Neural crest cell (in vitro differentiated cells): ENCODE data around the gene SERPINB3. TPM values are rescaled to one million over a fixed set of nuclear protein-coding genes. Genes with fewer than 3 reads are reported as not detected.
"Not testable (repeated sequence)": the region's sequence is repeated elsewhere in the genome, so short reads cannot be mapped to it uniquely, and the experiment has no call there.

Experiments used
- DNase-seq: peaks from one replicate; pipeline ENCODE4 v3.0.0; 2021; ENCODE audit warnings: low read depth, mixed read lengths, low spot score
- H3K27ac Mint-ChIP-seq: one replicate; pipeline ENCODE4 v1.8.0; 2021; ENCODE audit warnings: mild to moderate bottlenecking, mixed read lengths; ENCODE audit not compliant: unreplicated experiment
- H3K27me3 Mint-ChIP-seq: 2 replicates; pipeline ENCODE4 v1.8.0; 2021; ENCODE audit warnings: low read depth, mild to moderate bottlenecking, mixed read lengths
- H3K36me3 Mint-ChIP-seq: 2 replicates; pipeline ENCODE4 v1.8.0; 2021; ENCODE audit warnings: low read depth, mild to moderate bottlenecking, mixed read lengths
- H3K4me1 Mint-ChIP-seq: 2 replicates; pipeline ENCODE4 v1.8.0; 2021; ENCODE audit warnings: mixed read lengths
- H3K4me3 Mint-ChIP-seq: one replicate; pipeline ENCODE4 v1.8.0; 2021; ENCODE audit warnings: mild to moderate bottlenecking, mixed read lengths
- H3K9me3 Mint-ChIP-seq: 2 replicates; pipeline ENCODE4 v1.8.0; 2021; ENCODE audit warnings: mixed read lengths
- total RNA-seq: library from RNA; stranded (reverse); gene quantifications from 2 replicates; pipeline ENCODE4 v1.2.1, GENCODE V29; 2021
- TF ChIP-seq, protein P1 (sequence below): fragments of 200-600 bp; sonication (generic); conservative IDR thresholded peaks from 2 replicates; pipeline ENCODE4 v1.5.0; 2021; ENCODE audit warnings: antibody characterized with exemption, mild to moderate bottlenecking

The SERPINB3 gene
- total RNA-seq, 1 donor from 2014 or later, result not detected

DNA sequence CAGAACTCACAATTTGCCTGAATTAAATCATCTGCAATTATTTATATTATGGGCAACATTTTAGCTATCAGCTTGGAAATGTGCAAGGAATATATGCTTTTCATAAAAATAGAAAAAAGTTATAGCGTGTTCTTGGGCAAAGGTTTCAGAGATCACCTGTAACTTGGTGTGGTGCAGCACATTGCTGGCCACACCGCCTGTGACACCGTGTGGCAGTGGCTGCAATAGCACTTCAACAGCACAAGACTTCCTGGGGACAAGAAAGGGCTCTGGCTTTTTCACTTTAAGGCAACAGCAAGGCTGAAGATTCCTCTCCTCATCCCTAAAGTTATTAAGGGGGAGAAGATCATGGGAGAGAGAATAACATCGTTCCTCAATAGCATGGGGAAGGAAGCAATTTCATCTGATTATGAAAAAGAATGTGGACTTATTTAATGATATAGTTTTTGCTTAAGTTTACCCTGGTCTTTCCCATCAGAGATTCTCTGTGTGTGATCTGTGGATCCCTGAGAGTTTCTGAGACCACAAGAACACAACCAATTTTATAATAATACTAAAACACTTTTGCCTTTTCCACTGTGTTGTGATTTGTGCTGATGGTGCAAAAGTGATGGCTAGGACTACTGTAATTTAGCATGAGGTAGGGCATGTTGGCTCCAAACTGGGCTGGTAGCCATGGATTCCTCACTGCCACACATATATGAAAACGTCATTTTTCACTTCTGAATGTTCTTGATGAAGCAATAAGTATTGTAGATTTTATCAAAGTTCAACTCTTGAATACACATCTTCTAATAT lies 15.0 kb upstream of the SERPINB3 start:
- no peak overlapping the region for H3K4me3 Mint-ChIP-seq
- H3K9me3 Mint-ChIP-seq, result peaks cover 2% of the 10 kb centered on the region
- no peaks in the 10 kb centered on the region for H3K4me1 Mint-ChIP-seq
- DNase-seq, result no peak
- TF ChIP-seq, protein P1, sequence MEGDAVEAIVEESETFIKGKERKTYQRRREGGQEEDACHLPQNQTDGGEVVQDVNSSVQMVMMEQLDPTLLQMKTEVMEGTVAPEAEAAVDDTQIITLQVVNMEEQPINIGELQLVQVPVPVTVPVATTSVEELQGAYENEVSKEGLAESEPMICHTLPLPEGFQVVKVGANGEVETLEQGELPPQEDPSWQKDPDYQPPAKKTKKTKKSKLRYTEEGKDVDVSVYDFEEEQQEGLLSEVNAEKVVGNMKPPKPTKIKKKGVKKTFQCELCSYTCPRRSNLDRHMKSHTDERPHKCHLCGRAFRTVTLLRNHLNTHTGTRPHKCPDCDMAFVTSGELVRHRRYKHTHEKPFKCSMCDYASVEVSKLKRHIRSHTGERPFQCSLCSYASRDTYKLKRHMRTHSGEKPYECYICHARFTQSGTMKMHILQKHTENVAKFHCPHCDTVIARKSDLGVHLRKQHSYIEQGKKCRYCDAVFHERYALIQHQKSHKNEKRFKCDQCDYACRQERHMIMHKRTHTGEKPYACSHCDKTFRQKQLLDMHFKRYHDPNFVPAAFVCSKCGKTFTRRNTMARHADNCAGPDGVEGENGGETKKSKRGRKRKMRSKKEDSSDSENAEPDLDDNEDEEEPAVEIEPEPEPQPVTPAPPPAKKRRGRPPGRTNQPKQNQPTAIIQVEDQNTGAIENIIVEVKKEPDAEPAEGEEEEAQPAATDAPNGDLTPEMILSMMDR, result peak; percentile 56
- H3K27me3 Mint-ChIP-seq, result peaks cover 2% of the 10 kb centered on the region
- peaks cover 3% of the 10 kb centered on the region for H3K36me3 Mint-ChIP-seq
- no peak overlapping the region for H3K27ac Mint-ChIP-seq

DNA sequence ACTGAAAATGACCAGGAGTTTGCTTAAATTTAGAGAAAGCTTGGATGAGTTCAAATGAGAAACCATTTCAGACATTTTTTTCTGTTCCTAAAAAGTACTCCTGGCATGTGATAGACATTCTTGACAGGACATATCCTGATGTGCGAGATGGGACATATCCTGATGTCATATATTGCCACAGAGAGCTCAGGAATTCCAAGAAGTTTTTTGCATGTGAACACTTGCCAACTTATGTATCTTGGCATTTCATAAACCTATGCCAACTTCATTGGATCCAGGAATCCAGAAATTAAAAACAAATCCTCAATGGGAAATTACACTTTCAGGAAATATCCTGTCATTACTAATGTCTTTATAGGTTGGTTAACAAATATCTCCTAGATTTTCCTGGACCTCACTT lies 2.9 kb upstream of the SERPINB3 start:
- TF ChIP-seq, protein P1, result no peak
- Mint-ChIP-seq H3K27ac (no peak overlapping the region), H3K27me3 (no peaks in the 10 kb centered on the region), H3K4me1 (no peaks in the 10 kb centered on the region), H3K4me3 (no peak overlapping the region), H3K36me3 (no peaks in the 10 kb centered on the region), H3K9me3 (peaks cover 12% of the 10 kb centered on the region)
- DNase-seq, result no peak

DNA sequence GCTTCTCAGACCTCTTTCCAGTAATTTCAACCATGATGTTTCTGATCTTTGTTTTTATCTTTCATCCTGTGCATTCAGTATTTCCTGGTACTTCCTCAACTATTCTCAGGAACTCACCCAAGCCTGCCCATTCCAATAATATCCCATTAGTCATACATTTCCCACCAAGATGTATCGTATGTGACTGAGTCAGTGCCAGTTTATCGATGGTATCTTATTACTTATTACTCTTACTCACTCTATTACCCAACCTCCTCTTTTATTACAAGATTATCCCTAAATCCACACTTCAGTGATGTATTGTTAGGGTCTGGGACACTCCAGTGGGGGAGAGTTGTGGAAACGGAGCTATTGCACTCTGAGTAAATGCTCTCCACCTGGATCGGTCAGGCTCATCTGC lies 2.8 kb downstream of the SERPINB3 start:
- H3K36me3 Mint-ChIP-seq, DNase-seq, H3K4me1 Mint-ChIP-seq, H3K27me3 Mint-ChIP-seq, H3K4me3 Mint-ChIP-seq, H3K9me3 Mint-ChIP-seq, H3K27ac Mint-ChIP-seq: not testable (repeated sequence)

DNA sequence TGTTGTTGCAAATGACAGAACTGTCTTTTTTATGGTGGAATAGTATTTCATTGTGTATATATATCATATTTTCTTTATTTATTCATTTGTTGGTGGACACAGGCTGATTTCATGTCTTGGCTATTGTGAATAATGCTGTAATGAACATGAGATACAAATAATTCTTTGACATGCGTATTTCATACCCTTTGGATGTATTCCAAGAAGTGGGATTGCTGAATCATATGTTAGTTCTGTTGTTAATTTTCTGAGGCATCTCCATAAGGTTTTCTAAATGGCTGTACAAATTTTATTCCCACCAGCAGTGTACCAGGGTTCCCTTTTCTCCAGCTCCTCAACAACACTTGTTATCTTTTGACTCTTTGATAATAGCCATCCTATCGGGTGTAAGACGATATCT lies 11.4 kb downstream of the SERPINB3 start:
- not testable (repeated sequence) for DNase-seq, H3K9me3 Mint-ChIP-seq, H3K4me3 Mint-ChIP-seq, H3K27me3 Mint-ChIP-seq, H3K36me3 Mint-ChIP-seq, H3K27ac Mint-ChIP-seq, H3K4me1 Mint-ChIP-seq

DNA sequence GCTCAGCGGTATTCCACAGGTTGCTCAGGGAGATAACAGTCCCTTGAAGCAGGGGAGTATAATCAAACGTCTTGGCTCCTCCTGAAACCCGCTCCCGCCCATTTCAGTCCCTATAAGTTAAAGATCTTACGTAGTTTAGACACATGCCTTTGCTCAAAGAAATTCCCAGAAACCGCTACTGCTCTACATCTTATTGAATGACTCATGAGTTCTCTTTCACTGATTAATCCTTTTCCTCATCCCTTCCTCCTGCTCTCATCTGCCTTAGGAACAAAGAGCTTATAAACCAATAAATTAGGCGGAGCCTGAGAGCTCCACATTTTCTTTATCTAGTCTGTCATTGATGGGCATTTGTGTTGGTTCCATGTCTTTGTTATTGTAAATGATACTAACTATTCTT lies 13.5 kb downstream of the SERPINB3 start:
- Mint-ChIP-seq H3K4me3 (no peak overlapping the region), H3K27me3 (no peaks in the 10 kb centered on the region), H3K36me3 (no peaks in the 10 kb centered on the region), H3K4me1 (no peaks in the 10 kb centered on the region), H3K27ac (no peak overlapping the region), H3K9me3 (peaks cover 5% of the 10 kb centered on the region)
- TF ChIP-seq, protein P1, result no peak
- no peak for DNase-seq

DNA sequence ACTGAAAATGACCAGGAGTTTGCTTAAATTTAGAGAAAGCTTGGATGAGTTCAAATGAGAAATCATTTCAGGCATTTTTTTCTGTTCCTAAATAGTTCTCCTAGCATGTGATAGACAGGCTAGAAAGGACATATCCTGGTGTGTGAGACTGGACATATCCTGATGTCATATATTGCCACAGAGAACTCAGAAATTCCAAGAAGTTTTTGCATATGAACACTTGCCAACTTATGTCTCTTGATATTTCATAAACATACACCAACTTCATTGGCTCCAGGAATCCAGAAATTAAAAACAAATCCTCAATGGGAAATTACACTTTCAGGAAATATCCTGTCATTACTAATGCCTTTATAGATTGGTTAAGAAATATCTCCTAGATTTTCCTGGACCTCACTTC lies 14.8 kb downstream of the SERPINB3 start:
- Mint-ChIP-seq H3K27me3 (no peaks in the 10 kb centered on the region), H3K9me3 (peaks cover 5% of the 10 kb centered on the region), H3K4me3 (no peak overlapping the region), H3K27ac (no peak overlapping the region), H3K4me1 (no peaks in the 10 kb centered on the region), H3K36me3 (no peaks in the 10 kb centered on the region)
- TF ChIP-seq, protein P1, result no peak
- no peak for DNase-seq

DNA sequence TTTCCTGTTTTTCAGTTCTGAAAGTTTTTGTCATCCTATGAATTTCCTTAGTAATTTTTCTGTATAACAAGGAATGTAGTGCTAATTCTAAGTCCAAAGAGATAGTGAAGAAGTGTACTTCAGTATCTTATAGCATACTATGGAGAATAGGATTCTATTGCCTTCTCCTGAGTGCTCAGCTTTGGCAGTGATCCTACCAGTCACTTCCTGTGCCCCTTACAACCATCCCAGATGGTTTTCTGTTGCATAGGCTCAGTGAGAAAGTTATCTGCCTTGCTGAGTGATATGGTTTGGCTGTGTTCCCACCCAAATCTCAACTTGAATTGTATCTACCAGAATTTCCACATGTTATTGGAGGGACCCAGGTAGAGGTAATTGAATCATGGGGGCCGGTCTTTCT lies 17.0 kb downstream of the SERPINB3 start:
- H3K27ac Mint-ChIP-seq, H3K36me3 Mint-ChIP-seq, H3K9me3 Mint-ChIP-seq, DNase-seq, H3K4me1 Mint-ChIP-seq, H3K27me3 Mint-ChIP-seq, H3K4me3 Mint-ChIP-seq: not testable (repeated sequence)

DNA sequence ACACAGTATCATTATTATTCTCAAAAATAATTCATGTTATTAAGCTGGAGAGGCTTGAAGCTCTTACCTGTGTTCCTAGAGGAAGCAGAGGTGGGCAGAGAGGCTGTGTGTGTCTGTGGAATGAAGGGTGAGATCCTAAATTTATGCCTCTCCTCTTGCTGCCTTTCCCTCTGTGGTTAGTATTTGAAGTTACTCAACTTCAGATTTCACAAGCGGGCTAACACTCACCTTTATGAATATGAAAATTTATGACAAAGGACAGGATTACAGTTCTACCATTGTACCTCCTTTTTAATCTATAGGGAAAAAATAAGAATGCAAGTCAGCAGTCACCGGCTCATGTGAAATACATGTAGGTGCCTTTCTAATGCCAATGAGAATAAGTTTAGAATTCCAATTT lies 17.6 kb downstream of the SERPINB3 start, which contains the start of gene SERPINB4:
Gene SERPINB4, minus strand, starts transcription at position 115 of the 400 bp plus-strand sequence. CDS start 679 bp downstream, outside the sequence.
- H3K27ac Mint-ChIP-seq, DNase-seq, H3K4me1 Mint-ChIP-seq, H3K4me3 Mint-ChIP-seq, H3K27me3 Mint-ChIP-seq, H3K36me3 Mint-ChIP-seq, H3K9me3 Mint-ChIP-seq: not testable (repeated sequence)

DNA sequence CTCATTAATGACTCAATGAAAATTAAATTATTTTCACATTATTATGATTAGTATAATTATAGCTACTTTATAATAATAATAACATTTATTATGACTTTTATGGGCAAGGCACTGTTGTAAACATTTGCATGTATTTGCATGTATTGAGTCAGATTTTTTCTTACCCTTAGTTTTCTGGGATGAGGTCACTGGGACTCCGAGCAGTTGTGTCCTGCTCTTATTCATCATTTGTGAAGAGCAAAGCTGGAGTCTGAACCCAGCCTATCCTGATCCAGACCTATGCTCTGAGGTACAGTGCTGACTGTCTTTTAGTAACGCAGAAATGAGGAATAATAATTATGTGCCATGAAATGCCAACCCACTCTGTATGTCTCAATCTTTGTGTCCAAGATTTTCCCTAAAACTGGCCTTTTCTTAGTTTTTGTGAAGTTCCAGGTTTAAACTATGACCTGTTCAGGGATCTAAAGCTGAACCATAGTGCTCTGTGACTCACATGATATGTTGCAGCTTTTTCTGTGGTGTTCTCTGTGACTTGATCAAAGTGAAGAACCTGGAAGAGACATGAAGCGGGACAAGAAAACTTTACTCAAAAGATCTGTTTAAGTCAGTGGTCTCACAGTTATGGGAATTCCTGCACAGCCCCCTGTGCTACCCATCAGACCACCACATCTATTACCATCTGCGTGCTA lies 18.9 kb downstream of the SERPINB3 start:
- H3K36me3 Mint-ChIP-seq, H3K9me3 Mint-ChIP-seq, H3K4me3 Mint-ChIP-seq, H3K27ac Mint-ChIP-seq, H3K27me3 Mint-ChIP-seq, H3K4me1 Mint-ChIP-seq, DNase-seq: not testable (repeated sequence)
